ENCODE measurements around the gene STT3B. TPM values are rescaled to one million over a fixed set of nuclear protein-coding genes. Genes with fewer than 3 reads are reported as not detected.

STT3B gene
- total and polyA plus RNA-seq, 2 of the 4 experiments (the other 2 are of a cell fraction) = 45.5 to 86.4 TPM

DNA sequence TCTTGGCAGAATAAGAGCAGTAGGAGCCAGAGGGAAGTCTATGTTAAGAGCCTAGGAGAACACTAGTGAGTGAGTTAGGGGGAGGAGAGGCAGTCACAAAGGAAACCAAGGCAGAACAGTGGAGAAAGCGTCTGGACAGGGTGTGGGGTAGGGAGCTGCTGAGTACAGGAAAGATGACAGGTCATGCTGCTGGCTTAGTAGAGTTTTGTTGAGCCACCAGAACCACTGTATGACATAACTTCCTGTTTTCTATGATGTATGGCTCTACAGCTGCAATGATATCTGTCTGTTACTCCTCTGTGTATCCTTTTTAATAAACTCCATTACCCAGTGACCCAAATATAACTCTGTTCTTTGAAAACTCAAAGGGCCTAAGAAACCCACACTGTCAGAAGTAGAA, 10.6 kb upstream of the STT3B start:
- no peaks in the 10 kb centered on the region for H3K79me1 ChIP-seq (ENCODE audit: low read depth in 1 of 2, low read length in 2 of 2)
- H3K9me3 ChIP-seq (ENCODE audit: control insufficient read depth, insufficient read depth, low read length) = no peaks in the 10 kb centered on the region
- H2BK20ac ChIP-seq (ENCODE audit: low read depth, low read length) = no peak overlapping the region
- H3K4me2 ChIP-seq (ENCODE audit: low read depth, low read length) = no peak overlapping the region
- TF ChIP-seq, protein P1, sequence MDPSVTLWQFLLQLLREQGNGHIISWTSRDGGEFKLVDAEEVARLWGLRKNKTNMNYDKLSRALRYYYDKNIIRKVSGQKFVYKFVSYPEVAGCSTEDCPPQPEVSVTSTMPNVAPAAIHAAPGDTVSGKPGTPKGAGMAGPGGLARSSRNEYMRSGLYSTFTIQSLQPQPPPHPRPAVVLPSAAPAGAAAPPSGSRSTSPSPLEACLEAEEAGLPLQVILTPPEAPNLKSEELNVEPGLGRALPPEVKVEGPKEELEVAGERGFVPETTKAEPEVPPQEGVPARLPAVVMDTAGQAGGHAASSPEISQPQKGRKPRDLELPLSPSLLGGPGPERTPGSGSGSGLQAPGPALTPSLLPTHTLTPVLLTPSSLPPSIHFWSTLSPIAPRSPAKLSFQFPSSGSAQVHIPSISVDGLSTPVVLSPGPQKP (IDR thresholded peaks at IDR 0.05; ENCODE audit: borderline replicate concordance, low read depth, low read length) = no peak
- TF ChIP-seq RCOR1 (IDR thresholded peaks at IDR 0.05; ENCODE audit: insufficient replicate concordance, low read length) (no peak), CEBPB (IDR thresholded peaks at IDR 0.05; ENCODE audit: low read depth, low read length) (no peak)
- no peak overlapping the region for H3K14ac ChIP-seq (replicated peaks; ENCODE audit: low read depth, low read length)
- no peaks in the 10 kb centered on the region for H3K36me3 ChIP-seq (ENCODE audit: control insufficient read depth, insufficient read depth, low read length)
- H4K5ac ChIP-seq (ENCODE audit: low read depth, low read length) = no peak overlapping the region
- no peak overlapping the region for H3K27ac ChIP-seq (ENCODE audit: insufficient read depth, low read length)
- DNase-seq = no peak
- ChIA-PET POLR2A (ENCODE audit: unreplicated experiment) (no interaction called here), CTCF (no interaction called here)
- H2BK120ac ChIP-seq (ENCODE audit: low read depth, low read length) = no peak overlapping the region
- no peak overlapping the region for H3K18ac ChIP-seq (ENCODE audit: low read depth, low read length)
- H2AK5ac ChIP-seq (ENCODE audit: low read depth, low read length) = no peak overlapping the region
- no peak overlapping the region for H4K91ac ChIP-seq (ENCODE audit: insufficient read depth, low read depth, low read length)
- H3K9me1 ChIP-seq (ENCODE audit: insufficient read depth, low read length) = no peaks in the 10 kb centered on the region
- no peak overlapping the region for H3K4me3 ChIP-seq (ENCODE audit: insufficient read depth, low read depth, low read length)
- in situ Hi-C loops (cut with MboI; ENCODE audit: low sequenced_read_pairs) = no loop called here
- H4K20me1 ChIP-seq (ENCODE audit: insufficient read depth, low read length) = no peaks in the 10 kb centered on the region
- dilution Hi-C loops (cut with HindIII; ENCODE audit: low sequenced_read_pairs, unreplicated experiment) = no loop called here
- H2BK15ac ChIP-seq (ENCODE audit: low read depth, low read length) = no peak overlapping the region
- H3K27me3 ChIP-seq (ENCODE audit: control insufficient read depth, insufficient read depth, low read length) = no peaks in the 10 kb centered on the region; the same call in 1 of the 2 replicates
- H4K8ac ChIP-seq (ENCODE audit: low read depth in 2 of 2, low read length in 2 of 2) = no peak overlapping the region
- no peak overlapping the region for H2BK5ac ChIP-seq (ENCODE audit: low read depth, low read length, poor library complexity, severe bottlenecking)
- no TSS peak for BruUV-seq (replicated peaks)
- no peak overlapping the region for H2AFZ ChIP-seq (replicated peaks; ENCODE audit: low read length, poor library complexity)
- no peaks in the 10 kb centered on the region for H3K4me1 ChIP-seq (ENCODE audit: control insufficient read depth, insufficient read depth, low read length)
- H3K23ac ChIP-seq (ENCODE audit: low read depth, low read length) = no peak overlapping the region
- intact Hi-C loops (cut with micrococcal nuclease) = no loop called here
- no peak for ATAC-seq (ENCODE audit: low read depth)
- H3K56ac ChIP-seq (ENCODE audit: extremely low read depth, insufficient read depth, low read length) = no peak overlapping the region
- no peak overlapping the region for H3K4ac ChIP-seq (ENCODE audit: low read depth, low read length)
- H3K9ac ChIP-seq (ENCODE audit: low read depth, low read length) = no peak overlapping the region
- WGBS, 2 experiments (ENCODE audit: extremely low coverage in 2 of 2, insufficient read length in 1 of 2) = no CpG with 5 or more reads among the region's 1 CpG
- no peak overlapping the region for H2AK9ac ChIP-seq (replicated peaks; ENCODE audit: low read depth, low read length, poor library complexity)
